SK-N-SH (cell line): Measurements from ENCODE around the gene HSPBAP1. TPM values are rescaled to one million over a fixed set of nuclear protein-coding genes. Genes with fewer than 3 reads are reported as not detected.
A peak's percentile ranks its signal among the peaks of the same experiment; 100 is the strongest.

Source experiments
- CTCF ChIA-PET: fragments of 300-600, 350-600 bp; formaldehyde crosslinking; extraction: SDS; loops from one replicate; lab custom pipeline; 2021; lab: Yijun Ruan, JAX
- POLR2A ChIA-PET: fragments of 350-600 bp; sonication (Branson Sonifier 250); formaldehyde crosslinking; extraction: SDS; loops from one replicate; lab custom pipeline; 2020; ENCODE audit warnings: antibody characterized with exemption, inconsistent platforms; lab: Yijun Ruan, JAX
- DNase-seq: peaks from one replicate; pipeline ENCODE4 v3.0.0; 2012
- H2AFZ ChIP-seq: fragments of 200-600 bp; sonication (generic); 2 replicates; pipeline ENCODE4 v1.8.1; 2016; ENCODE audit warnings: antibody characterized with exemption, mild to moderate bottlenecking, low read depth
- H3F3A ChIP-seq: fragments of 200-600 bp; sonication (generic); replicated peaks from 2 replicates; pipeline ENCODE3; 2016; ENCODE audit warnings: antibody characterized with exemption, mild to moderate bottlenecking; ENCODE audit not compliant: insufficient read depth
- H3K27ac ChIP-seq, 2 experiments: fragments of 200-500 bp in 1 of 2; fragments of 200-600 bp in 1 of 2; sonication (Bioruptor generic) in 1 of 2; sonication (generic), shearing (Covaris generic) in 1 of 2; 2 replicates each; pipeline versions ENCODE4 v1.5.1 to v1.6.1; 2014 to 2016; ENCODE audit warnings: low read depth in 2 of 2, inconsistent platforms in 1 of 2, low read length in 1 of 2, mild to moderate bottlenecking in 1 of 2, mixed read lengths in 1 of 2
- H3K27me3 ChIP-seq: fragments of 200-600 bp; sonication (generic), shearing (Covaris generic); 2 replicates; pipeline ENCODE4 v1.6.1; 2016; ENCODE audit warnings: mixed run types; ENCODE audit not compliant: insufficient read depth
- H3K36me3 ChIP-seq, 2 experiments: fragments of 200-500 bp in 1 of 2; fragments of 200-600 bp in 1 of 2; sonication (Bioruptor generic) in 1 of 2; sonication (generic) in 1 of 2; replicated peaks in 1 of 2; 2 replicates each; pipeline versions ENCODE3 to v1.5.1; 2014 to 2016; ENCODE audit warnings: low read length in 1 of 2, mild to moderate bottlenecking in 1 of 2; ENCODE audit not compliant: insufficient read depth in 2 of 2, control insufficient read depth in 1 of 2
- H3K4me1 ChIP-seq, 2 experiments: fragments of 200-500 bp in 1 of 2; fragments of 200-600 bp in 1 of 2; sonication (Bioruptor generic) in 1 of 2; sonication (generic), shearing (Covaris generic) in 1 of 2; 2 replicates each; pipeline versions ENCODE4 v1.5.1 to v1.6.1; 2014 to 2016; ENCODE audit warnings: low read depth in 1 of 2, low read length in 1 of 2, mixed run types in 1 of 2; ENCODE audit not compliant: insufficient read depth in 2 of 2, control insufficient read depth in 1 of 2
- H3K4me2 ChIP-seq: fragments of 200-600 bp; sonication (generic), shearing (Covaris generic); 2 replicates; pipeline ENCODE4 v1.6.1; 2017; ENCODE audit warnings: mixed run types
- H3K4me3 ChIP-seq, 2 experiments: fragments of 200-500 bp in 1 of 2; fragments of 200-600 bp in 1 of 2; sonication (Bioruptor generic) in 1 of 2; sonication (generic), shearing (Covaris generic) in 1 of 2; 2 replicates each; pipeline versions ENCODE4 v1.5.1 to v1.8.1; 2014 to 2016; ENCODE audit warnings: low read depth in 2 of 2, inconsistent platforms in 1 of 2, low read length in 1 of 2, mild to moderate bottlenecking in 1 of 2, mixed read lengths in 1 of 2, moderate library complexity in 1 of 2
- H3K79me2 ChIP-seq: fragments of 200-600 bp; sonication (generic); 2 replicates; pipeline ENCODE4 v1.8.1; 2017; ENCODE audit warnings: mild to moderate bottlenecking; ENCODE audit not compliant: insufficient read depth
- H3K9ac ChIP-seq: fragments of 200-600 bp; sonication (generic); 2 replicates; pipeline ENCODE4 v1.6.1; 2017; ENCODE audit warnings: mixed run types
- H3K9me2 ChIP-seq: fragments of 200-600 bp; sonication (generic); 2 replicates; pipeline ENCODE4 v1.6.1; 2017; ENCODE audit warnings: mixed run types
- H3K9me3 ChIP-seq: fragments of 200-600 bp; sonication (generic); 2 replicates; pipeline ENCODE4 v1.6.1; 2017; ENCODE audit warnings: mixed run types, mild to moderate bottlenecking, moderate library complexity
- H4K20me1 ChIP-seq: fragments of 200-600 bp; sonication (generic); 2 replicates; pipeline ENCODE4 v1.6.1; 2017; ENCODE audit warnings: mild to moderate bottlenecking, mixed run types; ENCODE audit not compliant: insufficient read depth
- CHD2 ChIP-seq: fragments of 150-350 bp; IDR thresholded peaks from 2 replicates; pipeline ENCODE4 v1.6.1; 2018; ENCODE audit warnings: low read length; ENCODE audit not compliant: partially characterized antibody
- EP300 ChIP-seq, 2 experiments: IDR thresholded peaks; 2 replicates each; pipeline versions ENCODE4 v1.4.0 to v1.6.1; 2012; ENCODE audit warnings: borderline replicate concordance in 1 of 2, low read depth in 1 of 2, low read length in 1 of 2
- EZH2phosphoT487 ChIP-seq: fragments of 200-600 bp; sonication (generic); IDR thresholded peaks from 2 replicates; pipeline ENCODE4 v1.6.1; 2017; ENCODE audit warnings: low read depth, mixed run types, mild to moderate bottlenecking, antibody characterized with exemption, moderate library complexity, borderline replicate concordance
- GATA2 ChIP-seq: sonication (generic); formaldehyde crosslinking; IDR thresholded peaks from 2 replicates; pipeline ENCODE4 v1.5.0; 2020; ENCODE audit warnings: mild to moderate bottlenecking, missing genetic modification reagents
- IRF3 ChIP-seq: fragments of 150-350 bp; IDR thresholded peaks from 2 replicates; pipeline ENCODE4 v1.6.1; 2016; ENCODE audit warnings: mild to moderate bottlenecking, low read depth, low read length
- MXI1 ChIP-seq: IDR thresholded peaks from 2 replicates; pipeline ENCODE4 v1.6.1; 2012; ENCODE audit warnings: mild to moderate bottlenecking, low read depth, low read length, improper control_type of control experiment
- NRF1 ChIP-seq: IDR thresholded peaks from 2 replicates; pipeline ENCODE4 v1.6.1; 2012; ENCODE audit warnings: low read depth, mild to moderate bottlenecking, low read length
- PBX3 ChIP-seq: IDR thresholded peaks from 2 replicates; pipeline ENCODE4; 2012
- POLR2AphosphoS5 ChIP-seq: IDR thresholded peaks from 2 replicates; pipeline ENCODE4 v1.6.1; 2012; ENCODE audit warnings: low read depth, low read length
- RAD21 ChIP-seq: IDR thresholded peaks from 2 replicates; pipeline ENCODE4 v1.6.1; 2012; ENCODE audit warnings: mild to moderate bottlenecking, low read length
- REST ChIP-seq: IDR thresholded peaks from 2 replicates; pipeline ENCODE4 v1.6.1; 2012; ENCODE audit warnings: mild to moderate bottlenecking, low read depth, low read length, moderate library complexity
- RFX5 ChIP-seq: IDR thresholded peaks from 2 replicates; pipeline ENCODE4 v1.6.1; 2012; ENCODE audit warnings: mild to moderate bottlenecking, improper control_type of control experiment, low read length
- SIN3A ChIP-seq: IDR thresholded peaks from 2 replicates; pipeline ENCODE4 v1.6.1; 2012; ENCODE audit warnings: low read depth, mild to moderate bottlenecking, low read length, moderate library complexity, borderline replicate concordance
- TEAD4 ChIP-seq: IDR thresholded peaks from 2 replicates; pipeline ENCODE4 v1.4.0; 2012; ENCODE audit warnings: mild to moderate bottlenecking, borderline replicate concordance; ENCODE audit not compliant: insufficient read depth
- YY1 ChIP-seq: IDR thresholded peaks from 2 replicates; pipeline ENCODE4 v1.4.0; 2012; ENCODE audit warnings: low read depth, mild to moderate bottlenecking
- WGBS: methylation state at CpG from one replicate; pipeline ENCODE4 v1.1.6; 2017; ENCODE audit warnings: low lambda C conversion rate; 5-methylcytosine and 5-hydroxymethylcytosine counted together
- polyA plus RNA-seq, 3 experiments: library from polyadenylated mRNA; depleted of rRNA; stranded (reverse); fragments of >200 nt; gene quantifications; 2 replicates each; pipeline ENCODE4 v1.2.3, GENCODE V29; 2012

The HSPBAP1 gene
- polyA plus RNA-seq, 1 of the 3 experiments (the other 2 are of a cell fraction) = 5.1 TPM

- Histone ChIP-seq H3K27me3 (no peaks in the 10 kb centered on the region), H3K4me3 (peak overlapping the region; percentile 89 to 97), H3F3A (peaks cover 8% of the 10 kb centered on the region), H2AFZ (peak overlapping the region; percentile 99), H3K9ac (peak overlapping the region; percentile 73), H3K9me3 (no peaks in the 10 kb centered on the region), H3K79me2 (peaks cover 46% of the 10 kb centered on the region), H3K4me2 (peak overlapping the region; percentile 93), H3K36me3 (no peaks in the 10 kb centered on the region), H3K27ac (peak overlapping the region; percentile 89 to 92; a peak in 3 of 4 replicates), H3K4me1 (peaks cover 0 to 11% of the 10 kb centered on the region in 2 experiments; a peak in 3 of 4 replicates), H3K9me2 (no peaks in the 10 kb centered on the region), H4K20me1 (no peaks in the 10 kb centered on the region)
- ChIA-PET CTCF (interaction anchor here (1.2 kb wide), 1 partner anchor 147 kb away, joined by 4 read pairs; no protein-coding TSS in a partner anchor), POLR2A (no interaction called here)
- no peak for DNase-seq
- WGBS = 61% methylated on average over 11 of the region's 11 CpGs
- TF ChIP-seq RAD21 = no peak
- TF ChIP-seq PBX3 = no peak
- no peak for TF ChIP-seq NRF1
- no peak for TF ChIP-seq RFX5
- no peak for TF ChIP-seq TEAD4
- TF ChIP-seq CHD2 = no peak
Observed at GRCh38 chr3:122795674-122796195, 2.1 kb upstream of the HSPBAP1 start.

- peaks cover 0 to 11% of the 10 kb centered on the region in 2 experiments; a peak in 3 of 4 replicates for H3K4me1 ChIP-seq
- peak within 1 kb of the TSS; percentile 89 to 92 for H3K27ac ChIP-seq
- peak; percentile 63 for TF ChIP-seq MXI1
- TF ChIP-seq SIN3A = peak; percentile 65; the same call in 1 of the 2 replicates
- peak; percentile 76 for TF ChIP-seq POLR2AphosphoS5
- TF ChIP-seq YY1 = no peak
- no peak for TF ChIP-seq IRF3
- TF ChIP-seq EP300 (IDR thresholded peaks at IDR 0.05; ENCODE audit: borderline replicate concordance in 1 of 2, low read depth in 1 of 2, low read length in 1 of 2) = 0 out of 4 replicates have a peak, but pooled peaks of 1 of the 2 experiments have one; percentile 14
- TF ChIP-seq EZH2phosphoT487 = no peak
- 0 out of 2 replicates have a peak, but pooled peaks have one; percentile 15 for TF ChIP-seq REST
- no peak for TF ChIP-seq RAD21
- TF ChIP-seq NRF1 = peak; percentile 88
- no peak for TF ChIP-seq GATA2 (CRISPR knock-in tag)
- H3F3A ChIP-seq = peaks cover 8% of the 10 kb centered on the region
- no peaks in the 10 kb centered on the region for H3K9me2 ChIP-seq
- no peaks in the 10 kb centered on the region for H4K20me1 ChIP-seq
- peak within 1 kb of the TSS; percentile 99 for H2AFZ ChIP-seq
- H3K9me3 ChIP-seq = no peaks in the 10 kb centered on the region
- H3K36me3 ChIP-seq = no peaks in the 10 kb centered on the region
- 1% methylated on average over 15 of the region's 84 CpGs for WGBS
- DNase-seq = peak; percentile 97
- POLR2A ChIA-PET = no interaction called here
- H3K4me3 ChIP-seq = peak within 1 kb of the TSS; percentile 89 to 97
- CTCF ChIA-PET = interaction anchor here (1.0 to 1.2 kb wide), 3 partner anchors 40 to 234 kb away, joined by 3 to 6 read pairs (median 4); no protein-coding TSS in a partner anchor
- peak within 1 kb of the TSS; percentile 93 for H3K4me2 ChIP-seq
- H3K79me2 ChIP-seq = peaks cover 44% of the 10 kb centered on the region
- H3K27me3 ChIP-seq = no peaks in the 10 kb centered on the region
- H3K9ac ChIP-seq = peak within 1 kb of the TSS; percentile 73
Observed at GRCh38 chr3:122794779-122795673, 1.4 kb upstream of the HSPBAP1 start, which contains the start of gene SLC49A4. SLC49A4 (plus strand) TSS chr3:122795069; CDS start chr3:122795193, 124 bp downstream.
